Activated CD8-positive, alpha-beta T cell treated with anti-CD3 and anti-CD28 coated beads for 36 hours (primary cell): ENCODE data around the gene DLX4. TPM values are rescaled to one million over a fixed set of nuclear protein-coding genes. Genes with fewer than 3 reads are reported as not detected.

Experiments used
- ATAC-seq: fragments of 200-7000 bp; cut with Tn5 transposase; one replicate; pipeline ENCODE4 v1.10.0; 2021; ENCODE audit warnings: mild to moderate bottlenecking, moderate library complexity
- CTCF ChIA-PET: fragments of 350-600 bp; sonication (Branson Sonifier 250); formaldehyde crosslinking; loops from one replicate; lab custom pipeline; 2021; ENCODE audit warnings: antibody characterized with exemption; lab: Charles Lee
- POLR2A ChIA-PET: fragments of 350-600 bp; sonication (Branson Sonifier 250); formaldehyde crosslinking; loops from one replicate; lab custom pipeline; 2021; ENCODE audit warnings: antibody characterized with exemption; lab: Charles Lee
- DNase-seq: peaks from one replicate; pipeline ENCODE4 v3.0.0-alpha.2; 2020
- H3K27ac Mint-ChIP-seq: one replicate; pipeline ENCODE4 v1.8.0; 2021; ENCODE audit warnings: mild to moderate bottlenecking, mixed read lengths
- H3K27me3 Mint-ChIP-seq: one replicate; pipeline ENCODE4 v1.8.0; 2021; ENCODE audit warnings: mixed read lengths
- H3K36me3 Mint-ChIP-seq: one replicate; pipeline ENCODE4 v1.8.0; 2021; ENCODE audit warnings: low read depth, mixed read lengths
- H3K4me1 Mint-ChIP-seq: one replicate; pipeline ENCODE4 v1.8.0; 2021; ENCODE audit warnings: low read depth, mixed read lengths
- H3K4me3 Mint-ChIP-seq: one replicate; pipeline ENCODE4 v1.8.0; 2021; ENCODE audit warnings: mild to moderate bottlenecking, moderate library complexity, mixed read lengths
- H3K9me3 Mint-ChIP-seq: one replicate; pipeline ENCODE4 v1.8.0; 2021; ENCODE audit warnings: mixed read lengths
- CTCF ChIP-seq: fragments of 200-600 bp; IDR thresholded peaks from one replicate; pipeline ENCODE4 v1.8.0; 2022; ENCODE audit warnings: antibody characterized with exemption, mild to moderate bottlenecking
- intact Hi-C: fragments of 100-400 bp; cut with micrococcal nuclease; formaldehyde crosslinking; loops from one replicate; pipeline ENCODE4 v1.10.0; 2022
- total RNA-seq, 2 experiments: library from RNA; stranded (reverse); gene quantifications; one replicate each; pipeline ENCODE4 v1.2.3, GENCODE V29; 2021

The DLX4 gene
- total RNA-seq, 2 experiments from 2014 or later = 0.43 to 0.81 TPM

GRCh38 chr17:49979748-49980479 is 10.9 kb downstream of the DLX4 start:
- ATAC-seq = no peak
- Mint-ChIP-seq H3K4me3 (no peak overlapping the region), H3K9me3 (no peaks in the 10 kb centered on the region), H3K36me3 (no peaks in the 10 kb centered on the region), H3K27ac (no peak overlapping the region), H3K27me3 (peaks cover 14% of the 10 kb centered on the region), H3K4me1 (no peaks in the 10 kb centered on the region)
- ChIA-PET POLR2A (interaction anchor here (1.1 kb wide), 1 partner anchor 13 kb away, joined by 3 read pairs; no protein-coding TSS in a partner anchor), CTCF (interaction anchor here (1.0 to 14.6 kb wide), 5 partner anchors 16 to 181 kb away, joined by 3 to 140 read pairs (median 5); partner anchors contain the start of gene DLX3)
- no peak for TF ChIP-seq CTCF
- intact Hi-C loops = no loop called here
- no peak for DNase-seq

DNA sequence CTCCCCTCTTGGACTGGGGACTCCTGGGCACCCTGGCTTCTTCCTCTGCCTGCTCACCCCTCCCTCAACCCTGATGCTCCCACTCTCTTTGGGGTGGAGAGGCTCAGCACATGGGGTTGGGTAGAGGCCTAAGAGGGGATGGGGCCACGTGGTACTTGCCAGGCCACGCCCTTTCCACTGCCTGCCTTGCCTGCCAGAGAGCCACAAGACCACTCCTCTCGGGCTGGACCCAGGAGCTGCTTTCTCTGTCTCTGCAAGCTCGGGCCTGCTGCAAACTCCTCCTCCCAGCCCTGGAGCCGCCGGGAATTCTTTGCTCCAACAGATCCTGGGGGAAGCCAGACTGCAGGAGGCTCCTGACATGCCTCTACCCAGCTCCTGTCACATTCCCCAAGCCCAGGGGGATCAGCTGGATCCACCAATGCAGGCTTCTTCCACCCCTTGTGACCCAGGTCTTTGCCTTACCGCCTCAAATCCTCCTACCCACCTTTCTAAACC is 11.8 kb downstream of the DLX4 start:
- Mint-ChIP-seq H3K27ac (no peak overlapping the region), H3K4me1 (no peaks in the 10 kb centered on the region), H3K9me3 (no peaks in the 10 kb centered on the region), H3K4me3 (no peak overlapping the region), H3K36me3 (no peaks in the 10 kb centered on the region), H3K27me3 (peaks cover 13% of the 10 kb centered on the region)
- ChIA-PET CTCF (interaction anchor here (1.0 to 14.6 kb wide), 3 partner anchors 15 to 119 kb away, joined by 3 to 140 read pairs (median 5); partner anchors contain the start of gene DLX3), POLR2A (no interaction called here)
- TF ChIP-seq CTCF = no peak
- DNase-seq = no peak
- no peak for ATAC-seq
- intact Hi-C loops = no loop called here

GRCh38 chr17:49984283-49984682 is 15.3 kb downstream of the DLX4 start:
- intact Hi-C loops = no loop called here
- no peak overlapping the region for H3K4me3 Mint-ChIP-seq
- no peak overlapping the region for H3K27ac Mint-ChIP-seq
- ChIA-PET CTCF (interaction anchor here (0.9 to 14.6 kb wide), 3 partner anchors 12 to 104 kb away, joined by 3 to 140 read pairs (median 4); partner anchors contain the start of gene DLX3), POLR2A (interaction anchor here (0.6 kb wide), 1 partner anchor 360 kb away, joined by 3 read pairs; no protein-coding TSS in a partner anchor)
- no peaks in the 10 kb centered on the region for H3K9me3 Mint-ChIP-seq
- peaks cover 30% of the 10 kb centered on the region for H3K27me3 Mint-ChIP-seq
- H3K4me1 Mint-ChIP-seq = no peaks in the 10 kb centered on the region
- H3K36me3 Mint-ChIP-seq = no peaks in the 10 kb centered on the region
- DNase-seq (no peak), ATAC-seq (no peak)
- no peak for TF ChIP-seq CTCF

- no peaks in the 10 kb centered on the region for H3K9me3 Mint-ChIP-seq
- intact Hi-C loops = no loop called here
- H3K27ac Mint-ChIP-seq = no peak overlapping the region
- no peaks in the 10 kb centered on the region for H3K36me3 Mint-ChIP-seq
- ChIA-PET POLR2A (no interaction called here), CTCF (interaction anchor here (14.6 kb wide), 1 partner anchor 11 kb away, joined by 140 read pairs; the partner anchor contains the start of gene DLX3)
- ATAC-seq (no peak), DNase-seq (no peak)
- peaks cover 32% of the 10 kb centered on the region for H3K27me3 Mint-ChIP-seq
- no peak for TF ChIP-seq CTCF
- no peak overlapping the region for H3K4me3 Mint-ChIP-seq
- H3K4me1 Mint-ChIP-seq = no peaks in the 10 kb centered on the region
Measured at GRCh38 chr17:49984776-49985175, 15.8 kb downstream of the DLX4 start.
